GM12865 (cell line): Measurements from ENCODE around the gene CCDC126.
"Not testable (repeated sequence)": the region's sequence is repeated elsewhere in the genome, so short reads cannot be mapped to it uniquely, and the experiment has no call there.

Experiments used
- DNase-seq: peaks from one replicate; pipeline ENCODE4 v3.0.0; 2010; ENCODE audit warnings: low read depth
- H3K4me3 ChIP-seq: 2 replicates; pipeline ENCODE4 v1.5.1; 2011; ENCODE audit warnings: mild to moderate bottlenecking, low read depth, low read length, control low read depth
- CTCF ChIP-seq: IDR thresholded peaks from 2 replicates; pipeline ENCODE4 v1.5.1; 2011; ENCODE audit warnings: low read length, control low read depth, low read depth, inconsistent platforms; ENCODE audit not compliant: insufficient read depth; ENCODE audit errors: missing control alignments

CCDC126 gene

GRCh38 chr7:23672033-23672432 is 74.9 kb downstream of the CCDC126 start:
- TF ChIP-seq CTCF, result no peak
- no peak overlapping the region for H3K4me3 ChIP-seq

GRCh38 chr7:23679898-23680413 is 82.8 kb downstream of the CCDC126 start, which contains the start of gene FAM221A:
Gene FAM221A (plus strand): TSS chr7:23680199. CDS start chr7:23680219, 20 bp downstream.
- DNase-seq, result peak; percentile 92
- peak; percentile 89 for TF ChIP-seq CTCF
- peak within 1 kb of the TSS; percentile 82 for H3K4me3 ChIP-seq

More at GRCh38 chr7:23672033-23672432, 74.9 kb downstream of the CCDC126 start:
- DNase-seq, result no peak

- peak overlapping the region; percentile 82 for H3K4me3 ChIP-seq
- peak; percentile 81 for DNase-seq
- TF ChIP-seq CTCF, result no peak
Observed at GRCh38 chr7:23680414-23681405, 83.5 kb downstream of the CCDC126 start.

- DNase-seq, result not testable (repeated sequence)
Observed at GRCh38 chr7:23684041-23684440, 86.9 kb downstream of the CCDC126 start.

GRCh38 chr7:23685731-23686130 is 88.5 kb downstream of the CCDC126 start:
- DNase-seq, result no peak
- no peak for TF ChIP-seq CTCF
- no peak overlapping the region for H3K4me3 ChIP-seq

More at GRCh38 chr7:23684041-23684440, 86.9 kb downstream of the CCDC126 start:
- H3K4me3 ChIP-seq, result not testable (repeated sequence)

GRCh38 chr7:23687011-23687410 is 89.8 kb downstream of the CCDC126 start:
- no peak for TF ChIP-seq CTCF
- no peak overlapping the region for H3K4me3 ChIP-seq
- no peak for DNase-seq

- TF ChIP-seq CTCF, result no peak
- DNase-seq, result no peak
- no peak overlapping the region for H3K4me3 ChIP-seq
Observed at GRCh38 chr7:23689165-23689564, 92.0 kb downstream of the CCDC126 start.
